ENCODE measurements around the gene IMPA2. TPM values are rescaled to one million over a fixed set of nuclear protein-coding genes. Genes with fewer than 3 reads are reported as not detected.

IMPA2 gene
- total and polyA plus RNA-seq, 2 of the 13 experiments (the other 11 are each of a cell fraction or from before 2014, with no cell fraction given): 37.8 to 71.8 TPM

GRCh38 chr18:12008181-12008767 is 27.0 kb downstream of the IMPA2 start (continued):
- TF ChIP-seq TGIF2 (CRISPR knock-in tag; IDR thresholded peaks at IDR 0.05) (peak; percentile 64; the same call in 1 of the 2 replicates), ZNF557 (CRISPR knock-in tag; IDR thresholded peaks at IDR 0.05) (0 out of 2 replicates have a peak, but pooled peaks have one; percentile 50), E2F1 (CRISPR knock-in tag; IDR thresholded peaks at IDR 0.05) (no peak), ZNF691 (CRISPR knock-in tag; IDR thresholded peaks at IDR 0.05; ENCODE audit: borderline replicate concordance, low read depth) (peak; percentile 63; the same call in 1 of the 2 replicates), PCBP1 (IDR thresholded peaks at IDR 0.05; ENCODE audit: borderline replicate concordance, low read depth, low read length) (no peak), KMT2A (CRISPR knock-in tag; IDR thresholded peaks at IDR 0.05) (no peak), FOXC1 (CRISPR knock-in tag; IDR thresholded peaks at IDR 0.05; ENCODE audit: borderline replicate concordance) (no peak), SALL1 (CRISPR knock-in tag; IDR thresholded peaks at IDR 0.05) (peak; percentile 96), WIZ (CRISPR knock-in tag; IDR thresholded peaks at IDR 0.05) (no peak), ZNF12 (CRISPR knock-in tag; IDR thresholded peaks at IDR 0.05) (no peak; the same call in 1 of the 2 replicates), NRL (CRISPR knock-in tag; IDR thresholded peaks at IDR 0.05; ENCODE audit: borderline replicate concordance) (0 out of 2 replicates have a peak, but pooled peaks have one; percentile 54), MBD4 (IDR thresholded peaks at IDR 0.05; ENCODE audit: borderline replicate concordance, low read length) (no peak), FIP1L1 (IDR thresholded peaks at IDR 0.05; ENCODE audit: borderline replicate concordance, insufficient read depth, low read depth, low read length) (no peak), ZNF781 (CRISPR knock-in tag; IDR thresholded peaks at IDR 0.05; ENCODE audit: borderline replicate concordance, not compliant biosample characterization) (peak; percentile 83), EHMT2 (IDR thresholded peaks at IDR 0.05; ENCODE audit: borderline replicate concordance, low read depth, low read length) (no peak), KDM4B (CRISPR knock-in tag; IDR thresholded peaks at IDR 0.05) (0 out of 2 replicates have a peak, but pooled peaks have one; percentile 25), RAD21 (CRISPR knock-in tag; IDR thresholded peaks at IDR 0.05) (no peak), PREB (CRISPR knock-in tag; IDR thresholded peaks at IDR 0.05) (no peak), ZNF281 (CRISPR knock-in tag; IDR thresholded peaks at IDR 0.05; ENCODE audit: borderline replicate concordance) (peak; percentile 74; the same call in 1 of the 2 replicates), U2AF2 (IDR thresholded peaks at IDR 0.05; ENCODE audit: low read depth, low read length) (no peak), ZNF510 (CRISPR knock-in tag; IDR thresholded peaks at IDR 0.05; ENCODE audit: low read depth) (no peak; the same call in 1 of the 2 replicates), ZNF160 (CRISPR knock-in tag; IDR thresholded peaks at IDR 0.05) (no peak), MATR3 (CRISPR knock-in tag; IDR thresholded peaks at IDR 0.05) (no peak), ZNF703 (CRISPR knock-in tag; IDR thresholded peaks at IDR 0.05; ENCODE audit: borderline replicate concordance) (0 out of 2 replicates have a peak, but pooled peaks have one; percentile 59), DNMT3B (CRISPR knock-in tag; conservative IDR thresholded peaks at IDR 0.05) (no peak)

Measured in HepG2 (cell line).